Breast epithelium (tissue), 4 donors: ENCODE results near the gene GRAPL. TPM values are rescaled to one million over a fixed set of nuclear protein-coding genes. Genes with fewer than 3 reads are reported as not detected.
"Not testable (repeated sequence)": the region's sequence is repeated elsewhere in the genome, so short reads cannot be mapped to it uniquely, and the experiment has no call there.

Source experiments
- DNase-seq, 2 donors: peaks; one replicate each; pipeline ENCODE4 v3.0.0-alpha.2; 2019; ENCODE audit warnings: low spot score in 2 of 2
- H3K27ac ChIP-seq, 2 donors: fragments of 200-600 bp; sonication (generic) in 1 of 2; one replicate each; pipeline ENCODE4 v1.5.1; 2016 to 2019; ENCODE audit warnings: mild to moderate bottlenecking in 1 of 2
- H3K27me3 ChIP-seq, 2 donors: fragments of 200-600 bp; sonication (generic) in 1 of 2; one replicate each; pipeline versions ENCODE4 v1.5.1 to v1.6.0; 2017 to 2019; ENCODE audit warnings: control low read depth in 1 of 2, mild to moderate bottlenecking in 1 of 2
- H3K36me3 ChIP-seq: fragments of 200-600 bp; one replicate; pipeline ENCODE4 v1.5.1; 2019
- H3K4me1 ChIP-seq, 2 donors: fragments of 200-600 bp; sonication (generic); one replicate each; pipeline ENCODE4 v1.5.1; 2016 to 2019; ENCODE audit warnings: control low read depth in 1 of 2
- H3K4me3 ChIP-seq, 3 donors: fragments of 200-600 bp; sonication (generic); 1 replicate in 2 of 3; 2 replicates in 1 of 3; pipeline ENCODE4 v1.5.1; 2016 to 2019; ENCODE audit warnings: mild to moderate bottlenecking in 3 of 3, moderate library complexity in 2 of 3
- H3K9me3 ChIP-seq, 2 donors: fragments of 200-600 bp; sonication (generic) in 1 of 2; one replicate each; pipeline ENCODE4 v1.5.1; 2016 to 2019; ENCODE audit warnings: control low read depth in 1 of 2
- intact Hi-C: fragments of 100-400 bp; cut with DNase I; formaldehyde crosslinking; loops from one replicate; pipeline ENCODE4 v1.15.1; 2023; ENCODE audit warnings: low total_unique reads
- total RNA-seq, 3 donors: library from RNA; depleted of rRNA; stranded (reverse); fragments of >200 nt; gene quantifications; one replicate each; pipeline ENCODE4 v1.1.0, GENCODE V29; 2016

GRAPL gene
- 1 to 10 TPM in 2 of 3 donors, under 1 TPM in 1; 0.73 to 2.0 (median 1.6) TPM for total RNA-seq

- H3K27me3 ChIP-seq, DNase-seq, H3K9me3 ChIP-seq, H3K27ac ChIP-seq, H3K4me1 ChIP-seq, H3K36me3 ChIP-seq, H3K4me3 ChIP-seq, intact Hi-C loops: not testable (repeated sequence)
These were observed at the start of gene GRAPL for GRCh38 chr17:19127148-19127980. Gene GRAPL, plus strand, starts transcription at chr17:19127589. Its CDS starts 31 bp downstream, at chr17:19127620.

DNA sequence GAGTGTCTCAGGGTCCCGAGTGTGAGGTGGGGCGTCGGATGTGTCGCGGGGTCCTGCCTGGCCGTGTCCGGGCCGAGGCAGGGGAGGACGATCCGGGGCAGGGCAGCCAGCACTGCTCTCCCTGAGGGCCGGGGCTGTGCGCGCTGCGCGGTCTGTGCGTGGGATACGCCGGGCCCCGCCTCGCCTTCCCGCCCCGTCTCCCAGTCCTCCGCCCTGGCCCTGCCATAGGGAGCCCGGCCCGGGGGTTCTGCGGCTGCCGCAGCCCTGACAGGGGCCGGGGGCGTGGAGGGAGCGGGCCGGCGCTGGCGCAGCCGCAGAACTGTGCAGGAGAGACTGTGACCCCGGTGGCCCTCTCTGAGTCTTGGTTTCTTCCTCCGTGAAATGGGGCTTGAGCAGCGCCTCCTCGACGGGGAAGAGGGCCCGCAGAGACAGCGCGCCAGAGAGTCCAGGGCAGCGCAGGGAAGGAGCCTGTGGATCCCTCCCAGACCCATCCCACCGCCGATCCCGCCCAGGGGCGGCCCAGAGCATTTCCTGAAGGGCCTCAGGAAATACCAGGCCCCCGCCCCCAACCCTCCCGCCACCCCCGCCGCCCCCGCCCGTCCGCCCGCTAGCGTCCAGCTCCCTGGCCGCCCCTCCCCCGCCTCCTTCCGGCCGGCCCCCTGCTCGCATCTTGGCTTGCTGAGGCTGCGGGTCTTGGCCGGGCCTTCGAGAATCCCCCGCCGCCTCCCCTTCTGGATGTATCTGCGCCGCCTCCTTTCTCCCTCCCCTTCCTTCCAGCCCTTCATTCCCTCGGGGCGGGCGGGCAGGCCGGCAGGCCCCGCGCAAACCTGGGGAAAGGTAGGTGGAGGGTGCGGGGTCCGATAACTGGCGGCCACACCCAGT lies 38.3 kb upstream of the GRAPL start:
- intact Hi-C loops, H3K4me1 ChIP-seq, H3K27me3 ChIP-seq, H3K36me3 ChIP-seq, H3K9me3 ChIP-seq, H3K27ac ChIP-seq, DNase-seq: not testable (repeated sequence)
- H3K4me3 ChIP-seq: peak overlapping the region in 2 of 3 donors; percentile 29 to 46

GRCh38 chr17:19090058-19090772 lies 37.2 kb upstream of the GRAPL start:
- H3K4me1 ChIP-seq, intact Hi-C loops, H3K9me3 ChIP-seq, DNase-seq, H3K27me3 ChIP-seq, H3K4me3 ChIP-seq, H3K27ac ChIP-seq, H3K36me3 ChIP-seq: not testable (repeated sequence)

GRCh38 chr17:19092737-19093683 lies 34.4 kb upstream of the GRAPL start:
- peak in 1 of 2 donors; percentile 10 for DNase-seq
- H3K4me3 ChIP-seq, H3K9me3 ChIP-seq, H3K27me3 ChIP-seq, intact Hi-C loops, H3K4me1 ChIP-seq, H3K36me3 ChIP-seq: not testable (repeated sequence)
- peak overlapping the region in 1 of 2 donors; percentile 43 for H3K27ac ChIP-seq

GRCh38 chr17:19093684-19094438 lies 33.5 kb upstream of the GRAPL start:
- intact Hi-C loops, H3K27me3 ChIP-seq, H3K4me1 ChIP-seq, H3K9me3 ChIP-seq, H3K36me3 ChIP-seq, H3K4me3 ChIP-seq: not testable (repeated sequence)
- peak overlapping the region in 1 of 2 donors; percentile 43 for H3K27ac ChIP-seq
- DNase-seq: peak in 1 of 2 donors; percentile 16

DNA sequence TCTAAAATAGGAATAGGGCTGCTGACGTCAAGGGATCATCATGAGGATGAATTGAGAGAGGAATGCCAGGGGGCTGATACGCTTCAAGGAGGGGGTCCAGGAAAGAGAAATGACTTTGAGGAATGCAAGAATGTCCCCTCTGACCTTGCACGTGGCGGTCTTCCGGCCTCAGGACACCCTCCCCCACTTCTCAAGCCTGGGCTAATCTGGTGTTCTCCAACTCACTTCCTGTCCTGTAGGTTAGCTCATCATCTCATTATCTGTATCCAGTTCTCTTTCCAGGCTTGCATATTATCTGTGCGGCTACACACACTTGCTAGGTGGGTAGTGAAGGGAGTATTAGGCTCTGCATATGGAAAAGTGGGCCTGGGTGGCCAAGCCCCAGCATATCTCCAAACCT lies 18.9 kb upstream of the GRAPL start:
- H3K9me3 ChIP-seq, H3K27me3 ChIP-seq, H3K4me3 ChIP-seq, H3K36me3 ChIP-seq, intact Hi-C loops, H3K4me1 ChIP-seq, DNase-seq, H3K27ac ChIP-seq: not testable (repeated sequence)

DNA sequence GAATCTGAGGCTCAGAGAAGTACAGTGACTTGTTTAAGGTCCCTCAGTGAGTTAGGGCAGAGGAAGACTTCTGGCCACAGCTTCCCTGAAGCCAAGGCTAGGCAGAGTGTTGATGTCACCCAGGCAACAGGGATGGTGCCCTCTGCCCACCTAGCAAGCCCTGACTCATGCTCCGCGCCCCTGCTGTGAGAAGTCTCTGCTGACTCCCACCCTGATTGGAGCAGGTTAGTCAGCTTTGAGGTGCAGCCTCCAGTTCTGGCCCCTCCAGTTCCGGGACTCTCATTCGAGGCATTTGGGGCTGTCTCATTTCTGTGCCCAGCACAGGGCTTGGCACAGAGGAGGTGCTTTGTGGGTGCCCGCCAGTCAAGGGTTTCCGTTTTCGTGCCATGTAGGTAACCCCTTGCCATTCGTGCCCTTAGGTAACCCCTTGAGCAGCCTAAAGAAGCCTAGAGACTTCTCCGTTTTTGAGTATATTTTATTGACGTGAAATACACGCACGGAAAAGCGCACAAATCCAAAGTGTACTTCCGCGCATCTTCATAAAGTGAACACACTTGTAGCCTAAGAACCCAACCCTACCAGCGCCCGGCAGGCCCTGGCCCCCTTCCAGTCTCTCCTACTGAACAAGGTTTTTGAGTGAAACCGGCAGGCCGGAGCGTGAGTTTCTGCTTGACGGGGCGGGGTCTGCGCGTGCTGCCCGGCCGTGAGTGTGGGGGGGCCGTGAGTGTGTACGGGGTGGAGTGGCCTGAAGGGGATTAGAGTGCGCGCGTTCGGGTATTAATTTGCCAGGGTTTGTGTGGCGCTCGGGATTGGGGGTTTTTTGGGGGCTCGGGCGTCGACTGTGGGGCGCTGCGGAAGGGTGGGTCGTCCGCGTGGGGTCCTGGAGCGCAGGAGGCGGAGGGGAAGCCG lies 16.9 kb upstream of the GRAPL start:
- Histone ChIP-seq H3K4me3 (peak overlapping the region in 2 of 3 donors; percentile 49 to 67), H3K27ac (peak overlapping the region; percentile 89 to 92)
- intact Hi-C loops, H3K9me3 ChIP-seq, DNase-seq, H3K27me3 ChIP-seq, H3K4me1 ChIP-seq, H3K36me3 ChIP-seq: not testable (repeated sequence)
